IPS-11a (cell line): ENCODE results near the gene CIC.

Experiments
- H3K4me3 ChIP-seq: one replicate; pipeline ENCODE4 v1.5.1; 2013; ENCODE audit warnings: low read depth, low read length, control low read depth

The CIC gene

DNA sequence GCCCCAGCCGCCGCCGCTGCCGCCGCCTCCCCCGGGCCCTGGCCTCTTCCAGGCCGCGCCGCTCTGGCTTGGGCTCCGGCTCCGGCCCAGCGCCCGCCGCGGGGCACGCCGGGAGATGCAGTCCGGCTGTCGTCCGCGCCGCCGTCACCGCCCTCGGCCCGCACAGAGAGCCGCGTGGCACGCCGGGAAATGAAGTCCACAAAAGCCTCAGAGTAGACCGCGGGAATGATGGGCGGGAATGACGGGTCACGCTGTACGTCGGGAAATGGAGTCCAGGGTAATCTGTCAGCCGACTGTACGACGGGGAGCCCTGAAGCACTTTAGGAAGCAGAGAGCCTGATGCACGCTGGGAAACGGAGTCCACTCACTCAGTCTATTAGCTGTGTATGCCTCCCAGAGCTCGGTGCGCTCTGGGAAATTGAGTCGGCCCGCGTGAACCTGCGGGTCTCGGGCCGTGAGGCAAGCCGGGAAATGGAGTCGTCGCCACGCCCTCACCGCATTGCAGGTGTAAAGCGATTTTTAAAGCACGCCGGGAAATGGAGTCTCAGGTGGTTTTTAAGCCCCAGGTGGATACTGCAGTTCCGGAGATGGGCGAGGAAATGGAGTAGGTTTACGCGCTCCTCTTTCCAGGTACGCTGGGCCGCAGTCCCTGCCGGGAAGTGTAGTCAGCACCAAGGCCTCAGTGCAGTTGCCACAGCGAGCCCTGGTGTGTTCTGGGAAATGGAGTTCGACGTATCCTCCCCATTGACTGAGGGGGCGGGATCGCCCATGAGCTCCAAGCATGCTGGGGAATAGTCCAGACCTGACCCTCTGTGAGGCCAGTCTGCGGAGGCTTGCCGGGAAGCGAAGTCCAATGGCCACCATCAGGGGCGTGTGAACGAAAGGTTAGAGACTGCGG lies 26.3 kb upstream of the CIC start, which contains the start of gene GSK3A:
Gene GSK3A, minus strand, starts transcription at position 91 of the 898 bp plus-strand sequence. CDS start 137 bp downstream, outside the sequence.
- peak within 1 kb of the TSS; percentile 82 for H3K4me3 ChIP-seq

GRCh38 chr19:42244347-42245220 lies 24.5 kb upstream of the CIC start:
- peak overlapping the region; percentile 35 for H3K4me3 ChIP-seq

DNA sequence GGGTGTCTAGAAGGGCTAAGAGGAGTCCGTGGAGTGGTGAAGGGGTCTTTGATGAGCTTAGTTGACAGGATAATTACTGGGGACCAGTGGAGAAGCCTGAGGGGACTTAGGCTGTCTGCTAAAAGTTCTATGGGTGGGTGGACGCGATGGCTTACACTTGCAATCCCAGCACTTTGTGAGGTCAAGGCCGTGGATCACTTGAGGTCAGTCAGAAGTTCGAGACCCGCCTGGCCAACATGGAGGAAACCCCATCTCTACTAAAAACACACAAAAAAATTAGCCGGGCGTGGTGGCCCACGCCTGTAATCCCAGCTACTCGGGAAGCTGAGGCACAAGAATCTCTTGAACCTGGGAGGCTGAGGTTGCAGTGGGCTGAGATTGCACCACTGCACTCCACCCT lies 23.8 kb upstream of the CIC start:
- no peak overlapping the region for H3K4me3 ChIP-seq

- no peak overlapping the region for H3K4me3 ChIP-seq
Measured at GRCh38 chr19:42246143-42246921, 22.7 kb upstream of the CIC start.

DNA sequence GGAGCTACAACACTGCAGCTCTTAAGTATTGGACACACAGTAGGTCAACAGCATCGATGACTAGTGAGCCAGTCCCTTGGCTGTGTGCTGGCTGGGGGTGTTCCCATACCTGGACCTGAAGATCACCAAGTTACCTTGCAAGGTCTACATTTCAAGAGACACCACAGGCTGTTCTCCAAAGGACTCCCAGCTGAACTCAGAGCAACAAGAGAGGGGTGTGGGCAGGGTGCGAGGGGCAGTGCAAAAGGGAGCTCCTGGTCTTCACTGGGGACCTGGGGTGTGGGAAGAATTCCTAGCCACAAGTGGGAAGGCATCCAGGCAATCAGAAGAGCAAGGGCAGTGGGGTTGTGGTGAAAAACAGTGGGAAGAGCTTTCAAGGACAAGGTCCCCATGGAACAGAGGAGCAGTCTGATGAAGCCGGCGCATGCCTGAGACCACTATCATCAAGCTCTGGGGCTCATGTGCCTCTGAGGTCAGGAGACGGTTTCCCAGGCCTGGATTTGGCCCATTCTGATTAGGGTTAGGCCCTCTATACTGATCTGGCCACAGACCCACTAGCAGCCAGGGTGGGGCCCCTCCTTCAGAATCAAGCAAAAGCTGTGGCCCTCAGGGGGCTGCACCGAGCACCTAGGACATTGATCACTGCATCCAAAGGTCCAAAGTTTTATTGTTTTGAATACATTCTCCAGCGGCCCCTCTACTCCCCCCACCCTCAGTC lies 22.0 kb upstream of the CIC start:
- no peak overlapping the region for H3K4me3 ChIP-seq

GRCh38 chr19:42247640-42248199 lies 21.3 kb upstream of the CIC start:
- no peak overlapping the region for H3K4me3 ChIP-seq

- no peak overlapping the region for H3K4me3 ChIP-seq
Measured at GRCh38 chr19:42248270-42249148, 20.5 kb upstream of the CIC start.

DNA sequence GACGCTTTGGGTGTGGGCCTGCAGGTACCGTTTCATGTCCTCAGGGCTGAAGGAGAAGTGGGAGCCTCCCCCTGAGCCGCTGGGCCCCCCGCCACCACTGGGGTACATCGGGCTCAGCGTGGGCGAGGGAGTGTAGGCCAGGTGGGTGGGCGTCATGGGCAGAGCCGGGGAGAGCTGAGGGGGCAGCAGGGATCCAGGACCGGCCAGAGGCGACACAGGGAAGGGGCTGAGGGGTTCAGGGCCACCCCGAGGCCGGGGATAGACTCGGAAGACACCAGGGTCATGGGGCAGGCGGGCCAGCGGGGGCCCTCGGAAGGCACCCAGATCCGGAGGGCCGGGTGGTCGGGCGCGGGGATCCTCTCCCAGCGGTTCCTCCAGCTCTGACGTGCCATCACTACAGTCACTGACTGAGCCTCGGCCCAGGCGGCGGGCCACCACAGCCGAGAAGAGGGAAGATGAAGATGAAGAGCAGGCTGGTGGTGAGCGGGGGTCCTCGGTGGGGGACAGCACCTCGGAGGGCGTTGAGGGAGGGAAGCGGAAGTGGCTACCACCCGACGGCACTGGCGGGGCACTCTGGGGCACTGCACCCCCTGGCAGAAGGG lies 19.8 kb upstream of the CIC start:
- no peak overlapping the region for H3K4me3 ChIP-seq

GRCh38 chr19:42249769-42250168 lies 19.3 kb upstream of the CIC start:
- no peak overlapping the region for H3K4me3 ChIP-seq

- no peak overlapping the region for H3K4me3 ChIP-seq
Measured at GRCh38 chr19:42250183-42250665, 18.8 kb upstream of the CIC start.

- no peak overlapping the region for H3K4me3 ChIP-seq
Measured at GRCh38 chr19:42250666-42251531, 18.2 kb upstream of the CIC start.

DNA sequence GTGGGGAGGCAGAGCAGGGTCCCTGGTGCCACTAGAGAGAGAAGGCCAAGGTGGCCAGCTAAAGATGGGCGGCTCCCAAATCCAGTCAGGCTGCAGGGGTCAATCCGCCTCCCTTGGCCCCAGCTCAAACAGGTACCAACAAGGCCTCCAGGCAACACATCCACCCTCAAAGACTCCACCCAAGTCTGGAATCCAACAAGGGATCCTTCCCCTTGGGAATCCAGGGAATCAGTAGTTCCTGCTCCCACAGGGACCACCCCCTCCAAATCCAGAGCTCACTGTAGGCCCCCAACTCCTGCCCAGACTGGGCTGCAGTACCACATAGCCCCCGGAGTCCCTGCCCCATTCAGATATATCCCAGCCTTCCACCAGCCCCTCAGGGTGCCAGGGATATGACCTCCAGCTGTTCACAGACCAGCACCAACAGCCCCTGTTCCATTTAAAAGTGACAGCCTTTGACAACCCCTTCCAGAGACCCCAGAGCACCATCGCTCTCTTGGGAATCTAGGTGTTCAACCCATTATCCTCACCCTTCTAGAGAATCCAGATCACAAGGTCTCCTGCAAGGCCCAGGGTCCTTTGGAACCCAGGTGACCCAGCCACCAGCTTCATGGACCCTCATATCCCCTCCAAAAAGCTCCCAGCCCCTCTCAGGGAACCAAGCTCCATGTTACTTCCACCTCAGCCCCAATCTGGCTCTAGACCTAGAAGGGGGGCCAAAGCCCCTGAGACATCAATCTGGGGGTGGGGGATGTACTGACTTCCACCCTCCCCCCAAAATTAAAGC lies 17.3 kb upstream of the CIC start:
- no peak overlapping the region for H3K4me3 ChIP-seq

- peak overlapping the region; percentile 67 for H3K4me3 ChIP-seq
Measured at GRCh38 chr19:42252365-42253244, 16.4 kb upstream of the CIC start.

DNA sequence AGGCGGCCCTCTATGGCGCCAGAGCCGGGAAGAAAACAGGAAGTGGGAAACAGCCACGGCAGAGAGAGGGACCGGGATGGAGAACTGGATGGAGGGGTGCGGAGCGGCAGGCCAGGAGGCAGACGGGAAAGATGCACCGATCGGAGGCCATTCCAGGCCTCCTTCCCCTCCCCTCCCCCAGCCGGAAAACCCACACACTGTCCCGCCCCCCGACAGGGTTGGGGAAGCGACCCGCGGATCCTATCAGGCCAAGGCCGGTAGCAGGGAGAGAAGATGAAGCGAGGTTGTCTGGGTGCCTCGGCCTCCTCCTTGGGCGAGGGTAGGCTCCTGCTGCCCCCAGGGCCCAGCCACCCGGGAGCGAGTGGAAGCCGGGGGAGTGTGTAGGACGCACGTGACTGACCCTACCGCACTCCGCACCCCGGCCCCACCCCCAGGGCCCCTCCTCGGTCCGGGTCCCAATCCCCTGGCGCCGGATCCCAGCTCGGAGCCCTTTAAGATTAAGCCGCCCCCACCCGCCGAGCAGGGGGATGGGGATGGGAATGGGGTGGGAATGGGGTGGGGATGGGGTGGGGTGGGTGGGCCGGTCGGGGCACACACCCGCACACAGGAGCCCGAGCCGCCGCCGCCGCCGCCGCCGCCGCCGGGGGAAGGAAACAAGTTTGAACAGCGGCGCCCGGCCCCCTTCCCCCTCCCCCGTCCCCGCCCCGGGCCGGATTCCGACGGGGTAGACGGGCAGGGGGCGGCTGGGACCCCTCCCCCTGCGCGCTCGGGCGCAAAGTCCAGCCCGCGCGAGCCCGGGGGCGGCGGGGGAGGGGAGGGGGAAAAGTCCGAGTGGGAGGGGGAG lies 15.6 kb upstream of the CIC start:
- H3K4me3 ChIP-seq = peak overlapping the region; percentile 67
